Neural progenitor cell (in vitro differentiated cells): ENCODE results near the gene GDNF.
A peak's percentile ranks its signal among the peaks of the same experiment; 100 is the strongest.

Experiments
- CTCF ChIP-seq: fragments of 200-600 bp; sonication (generic); IDR thresholded peaks from 2 replicates; pipeline ENCODE4 v1.5.1; 2017; ENCODE audit warnings: antibody characterized with exemption, mild to moderate bottlenecking
- EZH2 ChIP-seq: fragments of 200-600 bp; sonication (generic); IDR thresholded peaks from 2 replicates; pipeline ENCODE4 v1.6.1; 2017; ENCODE audit warnings: antibody characterized with exemption, mild to moderate bottlenecking, moderate library complexity

GRCh38 chr5:37840053-37841034 lies 503 bp upstream of the GDNF start:
- TF ChIP-seq CTCF (peak; percentile 28), EZH2 (peak; percentile 55)
